Activated naive CD4-positive, alpha-beta T cell treated with anti-CD3 and anti-CD28 coated beads for 36 hours (primary cell): ENCODE results near the gene IGSF1. TPM values are rescaled to one million over a fixed set of nuclear protein-coding genes. Genes with fewer than 3 reads are reported as not detected.
"Not testable (repeated sequence)": the region's sequence is repeated elsewhere in the genome, so short reads cannot be mapped to it uniquely, and the experiment has no call there.

Experiments used
- CTCF ChIA-PET: fragments of 350-600 bp; sonication (Branson Sonifier 250); formaldehyde crosslinking; loops from one replicate; lab custom pipeline; 2021; ENCODE audit warnings: antibody characterized with exemption; lab: Charles Lee
- DNase-seq: peaks from one replicate; pipeline ENCODE4 v3.0.0-alpha.2; 2020
- H3K27ac Mint-ChIP-seq: one replicate; pipeline ENCODE4 v1.8.0; 2021; ENCODE audit warnings: mild to moderate bottlenecking, mixed read lengths
- H3K27me3 Mint-ChIP-seq: one replicate; pipeline ENCODE4 v1.8.0; 2021; ENCODE audit warnings: low read depth, mixed read lengths
- H3K36me3 Mint-ChIP-seq: one replicate; pipeline ENCODE4 v1.8.0; 2021; ENCODE audit warnings: low read depth, mixed read lengths
- H3K4me1 Mint-ChIP-seq: one replicate; pipeline ENCODE4 v1.8.0; 2021; ENCODE audit warnings: low read depth, mixed read lengths
- H3K4me3 Mint-ChIP-seq: one replicate; pipeline ENCODE4 v1.8.0; 2021; ENCODE audit warnings: mild to moderate bottlenecking, moderate library complexity, mixed read lengths
- H3K9me3 Mint-ChIP-seq: one replicate; pipeline ENCODE4 v1.8.0; 2021; ENCODE audit warnings: mixed read lengths
- intact Hi-C: fragments of 100-400 bp; cut with micrococcal nuclease; formaldehyde crosslinking; loops from one replicate; pipeline ENCODE4 v1.15.1; 2023
- total RNA-seq, 2 experiments: library from RNA; stranded (reverse); gene quantifications; one replicate each; pipeline ENCODE4 v1.2.3, GENCODE V29; 2021

Gene IGSF1
- total RNA-seq, 2 experiments from 2014 or later = not detected

DNA sequence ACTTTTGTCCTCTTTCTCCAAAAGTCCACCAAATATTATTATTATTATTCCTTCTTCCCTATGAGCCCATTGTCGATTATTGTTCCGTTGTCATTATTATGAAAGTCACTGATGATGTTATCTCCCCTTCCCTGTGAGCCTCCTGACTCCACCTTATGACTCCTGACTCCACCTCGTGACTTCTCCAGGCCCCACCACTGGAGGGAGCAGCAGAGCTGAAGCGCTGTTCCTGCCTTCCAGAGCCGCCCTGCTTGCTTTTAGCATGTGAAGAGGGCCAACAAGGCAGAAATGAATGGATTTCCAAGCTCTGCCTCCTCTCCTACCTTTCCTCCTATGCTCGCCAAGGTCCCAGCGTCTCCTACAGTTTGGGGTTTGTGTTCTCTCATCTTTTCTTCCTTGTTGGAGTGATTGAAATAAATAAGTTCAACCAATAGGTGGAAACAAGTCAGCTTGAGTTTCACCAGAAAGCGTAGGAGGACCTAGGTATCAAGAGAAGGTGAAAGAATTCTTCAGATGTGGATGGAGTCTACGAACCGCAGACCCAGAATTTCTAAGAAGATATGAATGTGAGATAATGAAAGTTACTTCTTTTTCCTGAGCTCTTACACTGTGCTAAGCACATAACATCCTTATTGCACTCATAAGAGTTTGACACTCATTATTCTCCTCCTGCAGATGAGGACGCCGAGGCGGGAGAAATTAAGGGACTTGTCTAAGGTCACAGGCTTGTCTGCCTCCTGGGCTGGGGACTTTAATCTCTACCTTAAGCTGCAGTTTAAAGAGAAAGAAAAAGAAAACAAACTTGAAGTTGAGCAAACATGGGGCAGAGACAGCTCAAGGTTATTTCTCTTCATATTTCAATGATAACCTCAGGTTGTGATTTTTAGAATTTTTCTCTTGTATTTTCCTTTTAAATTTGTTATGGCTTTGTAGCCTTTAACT, 26.1 kb downstream of the IGSF1 start:
- Mint-ChIP-seq H3K9me3 (no peaks in the 10 kb centered on the region), H3K27ac (no peak overlapping the region)

DNA sequence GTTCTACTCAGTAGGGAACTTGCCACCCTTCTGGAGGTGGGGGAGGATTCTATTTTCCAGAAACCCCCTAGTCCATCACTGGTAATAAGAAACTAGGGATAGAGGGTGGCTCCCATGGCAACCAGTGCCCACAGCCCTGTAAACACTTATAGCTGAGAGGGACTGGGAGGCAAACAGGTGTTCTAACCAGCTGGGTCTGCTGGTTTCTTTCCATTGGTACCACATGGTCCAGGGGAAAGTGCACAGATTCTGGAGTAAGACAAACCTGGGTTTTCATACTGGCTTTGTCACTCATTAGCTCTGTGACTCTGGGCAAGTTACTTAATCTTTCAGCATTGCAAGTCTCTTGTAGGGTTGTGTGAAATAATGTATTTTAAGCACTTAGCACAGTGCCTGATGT, 26.9 kb downstream of the IGSF1 start:
- Mint-ChIP-seq H3K4me1 (no peaks in the 10 kb centered on the region), H3K27me3 (peaks cover 5% of the 10 kb centered on the region), H3K4me3 (no peak overlapping the region), H3K36me3 (no peaks in the 10 kb centered on the region), H3K27ac (no peak overlapping the region), H3K9me3 (no peaks in the 10 kb centered on the region)
- DNase-seq = no peak
- intact Hi-C loops = loop anchor here (2.0 kb wide), 1 partner anchor 371 kb away; no protein-coding TSS in a partner anchor
- CTCF ChIA-PET = no interaction called here

More for the DNA sequence above, 26.1 kb downstream of the IGSF1 start:
- peaks cover 5% of the 10 kb centered on the region for H3K27me3 Mint-ChIP-seq
- CTCF ChIA-PET = interaction anchor here (0.6 to 1.2 kb wide), 3 partner anchors 11 to 413 kb away, joined by 3 read pairs; no protein-coding TSS in a partner anchor
- DNase-seq = peak; percentile 27
- no peak overlapping the region for H3K4me3 Mint-ChIP-seq
- H3K4me1 Mint-ChIP-seq = no peaks in the 10 kb centered on the region
- H3K36me3 Mint-ChIP-seq = no peaks in the 10 kb centered on the region
- intact Hi-C loops = loop anchor here (2.0 kb wide), 1 partner anchor 370 kb away; no protein-coding TSS in a partner anchor

DNA sequence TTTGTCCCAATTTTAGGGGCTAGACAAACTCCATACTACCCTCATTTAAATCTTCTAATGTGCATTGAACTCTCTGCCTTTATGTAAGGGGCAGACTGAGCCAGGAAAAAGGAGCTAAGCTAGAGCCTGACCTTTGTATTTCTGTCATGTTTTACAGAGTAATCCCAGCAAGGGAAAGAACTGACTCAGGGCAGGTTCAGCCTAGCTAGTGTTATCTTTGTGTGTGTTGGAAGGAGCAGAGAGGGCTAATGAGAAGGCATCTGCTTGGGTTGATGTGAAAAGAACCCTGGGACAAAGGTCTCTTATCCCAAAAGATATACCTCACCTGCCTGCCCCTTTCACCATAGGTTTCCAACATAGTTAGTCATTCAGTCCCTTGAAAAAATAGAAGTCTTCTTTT, 31.7 kb downstream of the IGSF1 start:
- H3K27ac Mint-ChIP-seq = no peak overlapping the region
- DNase-seq = no peak
- no peaks in the 10 kb centered on the region for H3K9me3 Mint-ChIP-seq
- H3K4me3 Mint-ChIP-seq = no peak overlapping the region
- H3K36me3 Mint-ChIP-seq = no peaks in the 10 kb centered on the region
- CTCF ChIA-PET = no interaction called here
- H3K27me3 Mint-ChIP-seq = no peaks in the 10 kb centered on the region
- no peaks in the 10 kb centered on the region for H3K4me1 Mint-ChIP-seq
- intact Hi-C loops = no loop called here

- H3K27ac Mint-ChIP-seq, CTCF ChIA-PET: not testable (repeated sequence)
Observed at GRCh38 chrX:131250984-131251738, 37.9 kb downstream of the IGSF1 start.

GRCh38 chrX:131239057-131239456, 50.0 kb downstream of the IGSF1 start:
- H3K9me3 Mint-ChIP-seq = no peaks in the 10 kb centered on the region
- no peak overlapping the region for H3K4me3 Mint-ChIP-seq
- no peak for DNase-seq
- no peaks in the 10 kb centered on the region for H3K4me1 Mint-ChIP-seq
- peaks cover 2% of the 10 kb centered on the region for H3K27me3 Mint-ChIP-seq
- CTCF ChIA-PET = no interaction called here
- H3K36me3 Mint-ChIP-seq = no peaks in the 10 kb centered on the region
- no peak overlapping the region for H3K27ac Mint-ChIP-seq
- intact Hi-C loops = no loop called here

More at GRCh38 chrX:131250984-131251738, 37.9 kb downstream of the IGSF1 start:
- H3K27me3 Mint-ChIP-seq, intact Hi-C loops, H3K9me3 Mint-ChIP-seq, H3K4me3 Mint-ChIP-seq, DNase-seq, H3K36me3 Mint-ChIP-seq, H3K4me1 Mint-ChIP-seq: not testable (repeated sequence)

GRCh38 chrX:131237363-131237762, 51.7 kb downstream of the IGSF1 start:
- H3K4me1 Mint-ChIP-seq = no peaks in the 10 kb centered on the region
- H3K27ac Mint-ChIP-seq = no peak overlapping the region
- no peaks in the 10 kb centered on the region for H3K36me3 Mint-ChIP-seq
- H3K4me3 Mint-ChIP-seq = no peak overlapping the region
- DNase-seq = no peak
- intact Hi-C loops = no loop called here
- H3K9me3 Mint-ChIP-seq = no peaks in the 10 kb centered on the region
- H3K27me3 Mint-ChIP-seq = peaks cover 2% of the 10 kb centered on the region
- CTCF ChIA-PET = no interaction called here

GRCh38 chrX:131235768-131236545, 53.1 kb downstream of the IGSF1 start:
- intact Hi-C loops = no loop called here
- Mint-ChIP-seq H3K27ac (no peak overlapping the region), H3K36me3 (no peaks in the 10 kb centered on the region), H3K4me3 (no peak overlapping the region), H3K27me3 (peaks cover 2% of the 10 kb centered on the region), H3K9me3 (no peaks in the 10 kb centered on the region), H3K4me1 (no peaks in the 10 kb centered on the region)
- CTCF ChIA-PET = no interaction called here
- DNase-seq = no peak

GRCh38 chrX:131227608-131228007, 61.5 kb downstream of the IGSF1 start:
- no peaks in the 10 kb centered on the region for H3K4me1 Mint-ChIP-seq
- intact Hi-C loops = no loop called here
- no peaks in the 10 kb centered on the region for H3K36me3 Mint-ChIP-seq
- no peak for DNase-seq
- CTCF ChIA-PET = no interaction called here
- H3K27me3 Mint-ChIP-seq = no peaks in the 10 kb centered on the region
- no peak overlapping the region for H3K4me3 Mint-ChIP-seq
- H3K9me3 Mint-ChIP-seq = no peaks in the 10 kb centered on the region
- no peak overlapping the region for H3K27ac Mint-ChIP-seq

DNA sequence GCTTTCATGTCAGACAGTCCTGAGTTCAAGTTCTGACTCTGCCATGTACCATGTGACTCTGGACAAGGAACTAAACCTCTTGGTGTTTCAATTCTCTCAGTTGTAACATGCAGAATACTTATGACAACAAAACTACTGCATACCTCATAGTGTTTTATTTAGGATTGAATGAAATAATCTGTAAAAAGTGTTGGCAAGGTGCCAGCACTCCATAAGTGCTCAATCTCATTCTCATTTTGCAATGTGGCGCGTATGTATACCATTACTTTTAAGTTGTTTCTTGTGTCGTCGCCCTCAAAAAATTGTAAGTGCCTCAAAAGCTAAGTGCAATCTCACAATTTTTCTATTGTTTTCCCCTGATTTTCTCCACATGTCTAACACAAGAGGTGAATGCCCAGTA, 62.5 kb downstream of the IGSF1 start:
- no peaks in the 10 kb centered on the region for H3K36me3 Mint-ChIP-seq
- no peak overlapping the region for H3K4me3 Mint-ChIP-seq
- intact Hi-C loops = no loop called here
- H3K27me3 Mint-ChIP-seq = no peaks in the 10 kb centered on the region
- no peak overlapping the region for H3K27ac Mint-ChIP-seq
- CTCF ChIA-PET = no interaction called here
- H3K9me3 Mint-ChIP-seq = no peaks in the 10 kb centered on the region
- no peak for DNase-seq
- H3K4me1 Mint-ChIP-seq = no peaks in the 10 kb centered on the region

DNA sequence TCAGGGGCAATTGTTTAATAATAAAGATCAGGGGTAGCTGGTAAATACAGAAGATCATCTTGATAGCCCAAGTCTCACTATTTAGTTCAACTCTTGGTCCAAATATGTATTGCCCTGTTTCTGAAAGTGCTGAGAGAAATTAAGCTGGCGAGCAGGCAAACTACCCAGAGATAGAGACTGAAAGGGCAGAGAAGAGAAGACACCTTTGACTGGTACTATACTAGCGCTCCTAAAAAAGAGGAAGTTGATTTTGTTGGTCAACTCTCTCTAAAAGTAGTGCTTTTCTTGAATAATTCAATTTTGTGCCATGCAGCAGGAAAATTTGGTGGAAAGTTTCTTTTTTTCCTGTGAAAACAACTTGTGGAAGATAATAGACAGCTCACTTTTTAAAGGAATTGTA, 64.0 kb downstream of the IGSF1 start:
- CTCF ChIA-PET = no interaction called here
- Mint-ChIP-seq H3K27me3 (no peaks in the 10 kb centered on the region), H3K9me3 (no peaks in the 10 kb centered on the region), H3K4me1 (no peaks in the 10 kb centered on the region), H3K4me3 (no peak overlapping the region), H3K36me3 (no peaks in the 10 kb centered on the region), H3K27ac (no peak overlapping the region)
- intact Hi-C loops = no loop called here
- no peak for DNase-seq
